Prostate gland (tissue), 2 donors: ENCODE results near the gene AKAP13. TPM values are rescaled to one million over a fixed set of nuclear protein-coding genes. Genes with fewer than 3 reads are reported as not detected.

Source experiments
- DNase-seq: peaks from one replicate; pipeline ENCODE4 v3.0.0-alpha.2; 2019; ENCODE audit warnings: low spot score
- H3K27ac ChIP-seq, 2 donors: fragments of 200-600 bp; sonication (generic); 2 replicates each; pipeline ENCODE4 v1.5.1; 2017 to 2019
- H3K27me3 ChIP-seq: fragments of 200-600 bp; sonication (generic); replicated peaks from 2 replicates; pipeline ENCODE4 v1.5.1; 2019; ENCODE audit not compliant: insufficient read depth
- H3K36me3 ChIP-seq, 2 donors: fragments of 200-600 bp; sonication (generic); 1 replicate in 1 of 2; 2 replicates in 1 of 2; pipeline versions ENCODE4 v1.5.1 to v1.8.1; 2017 to 2019
- H3K4me1 ChIP-seq: fragments of 200-600 bp; sonication (generic); replicated peaks from 2 replicates; pipeline ENCODE4 v1.5.1; 2019
- H3K4me3 ChIP-seq, 2 donors: fragments of 200-600 bp; sonication (generic); 2 replicates each; pipeline ENCODE4 v1.5.1; 2017 to 2019
- H3K9me3 ChIP-seq: fragments of 200-600 bp; sonication (generic); 2 replicates; pipeline ENCODE4 v1.5.1; 2017
- CTCF ChIP-seq, 4 experiments: fragments of 200-600 bp in 2 of 4; fragments of 450-650 bp in 2 of 4; sonication (generic) in 2 of 4; IDR thresholded peaks; 1 replicate in 3 of 4; 2 replicates in 1 of 4; pipeline ENCODE4 v1.5.1; 2016 to 2019; ENCODE audit warnings: antibody characterized with exemption in 4 of 4, mild to moderate bottlenecking in 2 of 4, moderate library complexity in 2 of 4
- POLR2A ChIP-seq: fragments of 450-650 bp; IDR thresholded peaks from one replicate; pipeline ENCODE4 v1.6.1; 2016; ENCODE audit warnings: antibody characterized with exemption, mild to moderate bottlenecking
- POLR2AphosphoS5 ChIP-seq: sonication (generic); formaldehyde crosslinking; IDR thresholded peaks from one replicate; pipeline ENCODE4 v1.6.1; 2017; ENCODE audit warnings: antibody characterized with exemption
- WGBS: methylation state at CpG from one replicate; pipeline ENCODE4 v1.1.5; 2018; 5-methylcytosine and 5-hydroxymethylcytosine counted together
- intact Hi-C: fragments of 100-400 bp; cut with DNase I; formaldehyde crosslinking; loops from one replicate; pipeline ENCODE4 v1.14.2; 2022
- total RNA-seq, 2 donors: library from RNA; depleted of rRNA; stranded (reverse); fragments of >200 nt; gene quantifications; one replicate each; pipeline ENCODE4 v1.1.0, GENCODE V29; 2016

AKAP13 gene
- total RNA-seq, 2 donors from 2014 or later: 102 to 195 TPM

- H3K36me3 ChIP-seq: no peaks in the 10 kb centered on the region
- H3K27me3 ChIP-seq: no peaks in the 10 kb centered on the region
- peaks cover 3% of the 10 kb centered on the region for H3K4me1 ChIP-seq
- intact Hi-C loops: no loop called here
- no peak for DNase-seq
- TF ChIP-seq POLR2AphosphoS5 (no peak), POLR2A (no peak), CTCF (IDR thresholded peaks at IDR 0.05) (no peak)
- 63% methylated on average over 4 of the region's 4 CpGs for WGBS
- no peaks in the 10 kb centered on the region for H3K9me3 ChIP-seq
- no peak overlapping the region for H3K4me3 ChIP-seq
- peak overlapping the region; percentile 28 to 57 for H3K27ac ChIP-seq
Observed at GRCh38 chr15:85704066-85704465, 323.7 kb downstream of the AKAP13 start.

- no peak overlapping the region for H3K4me3 ChIP-seq
- WGBS: 62% methylated on average over 3 of the region's 3 CpGs
- H3K27ac ChIP-seq: peak overlapping the region; percentile 28 to 57
- H3K9me3 ChIP-seq: no peaks in the 10 kb centered on the region
- TF ChIP-seq POLR2AphosphoS5 (peak; percentile 11), POLR2A (no peak), CTCF (IDR thresholded peaks at IDR 0.05) (no peak)
- H3K36me3 ChIP-seq: no peaks in the 10 kb centered on the region
- H3K4me1 ChIP-seq: peaks cover 3% of the 10 kb centered on the region
- intact Hi-C loops: loop anchor here (5.0 kb wide), 1 partner anchor 88 kb away; no protein-coding TSS in a partner anchor
- DNase-seq: no peak
- H3K27me3 ChIP-seq: no peaks in the 10 kb centered on the region
Observed at GRCh38 chr15:85704720-85705429, 324.5 kb downstream of the AKAP13 start.

GRCh38 chr15:85706779-85707518 lies 326.5 kb downstream of the AKAP13 start:
- intact Hi-C loops: loop anchor here (5.0 kb wide), 1 partner anchor 90 kb away; no protein-coding TSS in a partner anchor
- no peak overlapping the region for H3K4me3 ChIP-seq
- H3K36me3 ChIP-seq: peaks cover 0 to 5% of the 10 kb centered on the region in 2 donors
- H3K27ac ChIP-seq: peak overlapping the region; percentile 62 to 73
- H3K9me3 ChIP-seq: no peaks in the 10 kb centered on the region
- no peak for TF ChIP-seq POLR2A
- TF ChIP-seq POLR2AphosphoS5: no peak
- no peak for TF ChIP-seq CTCF (IDR thresholded peaks at IDR 0.05)
- H3K4me1 ChIP-seq: peaks cover 3% of the 10 kb centered on the region
- no peaks in the 10 kb centered on the region for H3K27me3 ChIP-seq
- DNase-seq: no peak
- 57% methylated on average over 5 of the region's 5 CpGs for WGBS

GRCh38 chr15:85707519-85708338 lies 327.3 kb downstream of the AKAP13 start:
- DNase-seq: no peak
- intact Hi-C loops: loop anchor here (5.0 kb wide), 1 partner anchor 90 kb away; no protein-coding TSS in a partner anchor

More at GRCh38 chr15:85707519-85708338, 327.3 kb downstream of the AKAP13 start:
- H3K27ac ChIP-seq: peak overlapping the region; percentile 62 to 73
- peaks cover 0 to 5% of the 10 kb centered on the region in 2 donors for H3K36me3 ChIP-seq
- H3K4me1 ChIP-seq: peaks cover 3% of the 10 kb centered on the region
- 32% methylated on average over 8 of the region's 8 CpGs for WGBS
- H3K27me3 ChIP-seq: no peaks in the 10 kb centered on the region
- no peak overlapping the region for H3K4me3 ChIP-seq
- TF ChIP-seq POLR2AphosphoS5: no peak
- TF ChIP-seq POLR2A: no peak
- no peak for TF ChIP-seq CTCF (IDR thresholded peaks at IDR 0.05)
- H3K9me3 ChIP-seq: no peaks in the 10 kb centered on the region
